GM12801 (cell line): ENCODE measurements around the gene CDK5R2.

Experiments
- TF ChIP-seq, protein P1 (sequence below): IDR thresholded peaks from one replicate; pipeline ENCODE4 v1.5.1; 2011; ENCODE audit warnings: control low read depth; ENCODE audit not compliant: insufficient read length; ENCODE audit errors: extremely low read depth

Gene CDK5R2

GRCh38 chr2:218959141-218959731, at the start of gene CDK5R2:
Gene CDK5R2, plus strand, starts transcription at chr2:218959666. Its CDS starts 155 bp downstream, at chr2:218959821.
- TF ChIP-seq, protein P1, sequence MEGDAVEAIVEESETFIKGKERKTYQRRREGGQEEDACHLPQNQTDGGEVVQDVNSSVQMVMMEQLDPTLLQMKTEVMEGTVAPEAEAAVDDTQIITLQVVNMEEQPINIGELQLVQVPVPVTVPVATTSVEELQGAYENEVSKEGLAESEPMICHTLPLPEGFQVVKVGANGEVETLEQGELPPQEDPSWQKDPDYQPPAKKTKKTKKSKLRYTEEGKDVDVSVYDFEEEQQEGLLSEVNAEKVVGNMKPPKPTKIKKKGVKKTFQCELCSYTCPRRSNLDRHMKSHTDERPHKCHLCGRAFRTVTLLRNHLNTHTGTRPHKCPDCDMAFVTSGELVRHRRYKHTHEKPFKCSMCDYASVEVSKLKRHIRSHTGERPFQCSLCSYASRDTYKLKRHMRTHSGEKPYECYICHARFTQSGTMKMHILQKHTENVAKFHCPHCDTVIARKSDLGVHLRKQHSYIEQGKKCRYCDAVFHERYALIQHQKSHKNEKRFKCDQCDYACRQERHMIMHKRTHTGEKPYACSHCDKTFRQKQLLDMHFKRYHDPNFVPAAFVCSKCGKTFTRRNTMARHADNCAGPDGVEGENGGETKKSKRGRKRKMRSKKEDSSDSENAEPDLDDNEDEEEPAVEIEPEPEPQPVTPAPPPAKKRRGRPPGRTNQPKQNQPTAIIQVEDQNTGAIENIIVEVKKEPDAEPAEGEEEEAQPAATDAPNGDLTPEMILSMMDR, result no peak

DNA sequence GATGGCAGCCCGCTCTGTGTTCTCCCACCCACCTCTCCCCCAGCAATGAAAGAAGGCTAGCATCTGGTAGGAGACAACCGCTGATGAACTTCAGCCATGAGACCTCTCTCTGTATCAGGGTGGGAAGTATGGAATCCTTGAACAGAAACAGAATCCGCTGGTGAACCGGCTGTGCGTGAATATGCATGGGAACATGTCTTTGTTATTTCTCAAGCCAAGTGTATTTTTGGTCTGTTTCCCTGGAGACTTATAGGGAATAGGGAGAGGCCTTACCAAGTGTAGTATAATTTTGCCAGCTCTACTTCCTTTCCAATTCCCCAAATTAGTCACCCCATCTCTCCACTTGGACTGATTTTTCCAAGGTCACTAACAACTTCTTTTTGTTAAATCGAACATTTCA, 48.7 kb upstream of the CDK5R2 start:
- TF ChIP-seq, protein P1, result no peak

GRCh38 chr2:218920504-218920903, 39.0 kb upstream of the CDK5R2 start:
- TF ChIP-seq, protein P1, result no peak

DNA sequence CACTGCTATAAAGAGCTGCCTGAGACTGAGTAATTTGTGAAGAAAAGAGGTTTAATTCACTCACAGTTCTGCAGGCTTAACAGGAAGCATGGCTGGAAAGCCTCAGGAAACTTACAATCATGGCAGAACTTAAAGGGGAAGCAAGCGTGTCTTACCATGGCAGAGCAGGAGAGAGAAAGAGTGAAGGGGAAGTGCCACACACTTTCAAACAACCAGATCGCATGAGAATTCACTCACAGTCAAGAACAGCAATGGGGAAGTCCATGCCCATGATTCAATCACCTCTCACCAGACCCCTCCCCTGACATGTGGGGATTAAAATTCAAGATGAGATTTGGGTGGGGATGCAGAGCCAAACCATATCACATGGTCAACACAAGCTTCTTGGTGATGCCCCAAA, 34.7 kb upstream of the CDK5R2 start:
- TF ChIP-seq, protein P1, result no peak

GRCh38 chr2:218925434-218925833, 34.0 kb upstream of the CDK5R2 start:
- TF ChIP-seq, protein P1, result no peak

GRCh38 chr2:218927422-218927821, 32.0 kb upstream of the CDK5R2 start:
- TF ChIP-seq, protein P1, result no peak

DNA sequence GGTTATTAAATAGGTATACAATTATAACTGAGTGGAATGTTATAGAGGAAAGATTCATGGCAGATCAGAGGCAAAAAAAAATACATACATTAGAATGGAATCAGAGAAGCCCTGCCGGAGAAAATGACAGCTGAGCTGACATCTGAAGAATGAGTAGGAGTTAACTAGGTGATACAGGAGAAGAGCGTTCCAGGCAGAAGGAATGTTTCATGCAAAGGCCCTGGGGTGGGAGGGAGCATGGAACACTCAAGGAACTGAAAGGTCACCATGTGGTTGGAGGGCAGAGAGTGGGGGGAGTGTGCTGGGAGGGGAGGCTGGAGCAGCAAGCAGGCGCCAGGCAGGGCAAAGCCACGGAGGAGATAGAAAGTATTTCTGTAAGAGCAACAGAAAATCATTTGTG, 31.6 kb upstream of the CDK5R2 start:
- TF ChIP-seq, protein P1, result no peak
